HEK293 (cell line): ENCODE data around the gene LCE6A.

ENCODE experiments used
- HOXA7 ChIP-seq: sonication (generic); formaldehyde crosslinking; IDR thresholded peaks from 2 replicates; pipeline ENCODE4 v1.8.1; 2022; ENCODE audit warnings: missing genetic modification reagents, borderline replicate concordance
- KLF10 ChIP-seq: fragments of 450-650 bp; IDR thresholded peaks from 2 replicates; pipeline ENCODE4 v1.5.1; 2018; ENCODE audit warnings: missing biosample characterization, mild to moderate bottlenecking, missing genetic modification characterization
- TCF7L2 ChIP-seq: IDR thresholded peaks from 2 replicates; pipeline ENCODE4 v1.6.1; 2011; ENCODE audit warnings: low read depth, mild to moderate bottlenecking, inconsistent platforms, low read length, moderate library complexity, borderline replicate concordance
- YY1 ChIP-seq: fragments of 450-650 bp; formaldehyde crosslinking; IDR thresholded peaks from 2 replicates; pipeline ENCODE4 v1.5.1; 2018; ENCODE audit warnings: missing biosample characterization, missing genetic modification characterization
- ZNF184 ChIP-seq: fragments of 450-650 bp; IDR thresholded peaks from 2 replicates; pipeline ENCODE4 v1.5.1; 2018; ENCODE audit warnings: missing biosample characterization, mild to moderate bottlenecking, missing genetic modification characterization
- ZNF266 ChIP-seq: fragments of 450-650 bp; formaldehyde crosslinking; IDR thresholded peaks from 2 replicates; pipeline ENCODE4 v1.5.1; 2016; ENCODE audit warnings: missing biosample characterization, missing genetic modification characterization, low read depth
- ZXDB ChIP-seq: fragments of 450-650 bp; formaldehyde crosslinking; IDR thresholded peaks from 2 replicates; pipeline ENCODE4 v1.5.1; 2016; ENCODE audit warnings: missing biosample characterization, missing genetic modification characterization
- TF ChIP-seq, protein P1 (sequence below): fragments of 450-650 bp; formaldehyde crosslinking; IDR thresholded peaks from 2 replicates; pipeline ENCODE4 v1.5.1; 2016; ENCODE audit warnings: missing biosample characterization, missing genetic modification characterization
- TF ChIP-seq, protein P2 (sequence below): fragments of 450-650 bp; formaldehyde crosslinking; IDR thresholded peaks from 2 replicates; pipeline ENCODE4 v1.5.1; 2016; ENCODE audit warnings: missing biosample characterization, missing genetic modification characterization
- TF ChIP-seq, protein P3 (sequence below): fragments of 450-650 bp; formaldehyde crosslinking; IDR thresholded peaks from 2 replicates; pipeline ENCODE4 v1.5.1; 2016; ENCODE audit warnings: missing biosample characterization, missing genetic modification characterization
- TF ChIP-seq, protein P4 (sequence below): fragments of 450-650 bp; formaldehyde crosslinking; IDR thresholded peaks from 2 replicates; pipeline ENCODE4 v1.5.1; 2016; ENCODE audit warnings: missing biosample characterization, missing genetic modification characterization

DNA sequence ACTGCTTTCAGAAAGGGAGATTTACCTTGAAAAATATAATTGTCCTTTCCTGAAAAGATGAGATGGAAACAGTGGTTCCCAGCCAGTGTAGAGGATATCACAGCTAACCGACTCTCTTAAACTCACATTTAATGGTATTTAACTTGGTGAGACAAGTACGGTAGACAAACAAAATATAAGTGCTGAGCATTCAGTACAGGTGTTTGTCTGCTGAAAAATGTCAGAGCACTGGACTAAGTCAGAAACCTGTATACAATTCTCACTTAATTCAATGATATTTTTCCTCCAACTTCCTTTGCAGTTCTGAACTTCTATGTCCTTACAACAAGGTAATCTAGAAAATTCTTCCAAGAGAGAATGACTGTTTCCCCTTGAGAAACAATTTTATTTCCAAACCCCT, 31.0 kb upstream of the LCE6A start, which contains the start of gene LCE1B:
- TF ChIP-seq, protein P1, sequence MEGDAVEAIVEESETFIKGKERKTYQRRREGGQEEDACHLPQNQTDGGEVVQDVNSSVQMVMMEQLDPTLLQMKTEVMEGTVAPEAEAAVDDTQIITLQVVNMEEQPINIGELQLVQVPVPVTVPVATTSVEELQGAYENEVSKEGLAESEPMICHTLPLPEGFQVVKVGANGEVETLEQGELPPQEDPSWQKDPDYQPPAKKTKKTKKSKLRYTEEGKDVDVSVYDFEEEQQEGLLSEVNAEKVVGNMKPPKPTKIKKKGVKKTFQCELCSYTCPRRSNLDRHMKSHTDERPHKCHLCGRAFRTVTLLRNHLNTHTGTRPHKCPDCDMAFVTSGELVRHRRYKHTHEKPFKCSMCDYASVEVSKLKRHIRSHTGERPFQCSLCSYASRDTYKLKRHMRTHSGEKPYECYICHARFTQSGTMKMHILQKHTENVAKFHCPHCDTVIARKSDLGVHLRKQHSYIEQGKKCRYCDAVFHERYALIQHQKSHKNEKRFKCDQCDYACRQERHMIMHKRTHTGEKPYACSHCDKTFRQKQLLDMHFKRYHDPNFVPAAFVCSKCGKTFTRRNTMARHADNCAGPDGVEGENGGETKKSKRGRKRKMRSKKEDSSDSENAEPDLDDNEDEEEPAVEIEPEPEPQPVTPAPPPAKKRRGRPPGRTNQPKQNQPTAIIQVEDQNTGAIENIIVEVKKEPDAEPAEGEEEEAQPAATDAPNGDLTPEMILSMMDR: no peak
- TF ChIP-seq YY1 (tag by site-specific recombination): no peak
- TF ChIP-seq, protein P2, sequence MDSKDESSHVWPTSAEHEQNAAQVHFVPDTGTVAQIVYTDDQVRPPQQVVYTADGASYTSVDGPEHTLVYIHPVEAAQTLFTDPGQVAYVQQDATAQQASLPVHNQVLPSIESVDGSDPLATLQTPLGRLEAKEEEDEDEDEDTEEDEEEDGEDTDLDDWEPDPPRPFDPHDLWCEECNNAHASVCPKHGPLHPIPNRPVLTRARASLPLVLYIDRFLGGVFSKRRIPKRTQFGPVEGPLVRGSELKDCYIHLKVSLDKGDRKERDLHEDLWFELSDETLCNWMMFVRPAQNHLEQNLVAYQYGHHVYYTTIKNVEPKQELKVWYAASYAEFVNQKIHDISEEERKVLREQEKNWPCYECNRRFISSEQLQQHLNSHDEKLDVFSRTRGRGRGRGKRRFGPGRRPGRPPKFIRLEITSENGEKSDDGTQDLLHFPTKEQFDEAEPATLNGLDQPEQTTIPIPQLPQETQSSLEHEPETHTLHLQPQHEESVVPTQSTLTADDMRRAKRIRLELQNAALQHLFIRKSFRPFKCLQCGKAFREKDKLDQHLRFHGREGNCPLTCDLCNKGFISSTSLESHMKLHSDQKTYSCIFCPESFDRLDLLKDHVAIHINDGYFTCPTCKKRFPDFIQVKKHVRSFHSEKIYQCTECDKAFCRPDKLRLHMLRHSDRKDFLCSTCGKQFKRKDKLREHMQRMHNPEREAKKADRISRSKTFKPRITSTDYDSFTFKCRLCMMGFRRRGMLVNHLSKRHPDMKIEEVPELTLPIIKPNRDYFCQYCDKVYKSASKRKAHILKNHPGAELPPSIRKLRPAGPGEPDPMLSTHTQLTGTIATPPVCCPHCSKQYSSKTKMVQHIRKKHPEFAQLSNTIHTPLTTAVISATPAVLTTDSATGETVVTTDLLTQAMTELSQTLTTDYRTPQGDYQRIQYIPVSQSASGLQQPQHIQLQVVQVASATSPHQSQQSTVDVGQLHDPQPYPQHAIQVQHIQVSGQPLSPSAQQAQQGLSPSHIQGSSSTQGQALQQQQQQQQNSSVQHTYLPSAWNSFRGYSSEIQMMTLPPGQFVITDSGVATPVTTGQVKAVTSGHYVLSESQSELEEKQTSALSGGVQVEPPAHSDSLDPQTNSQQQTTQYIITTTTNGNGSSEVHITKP (tag by site-specific recombination): no peak
- TF ChIP-seq, protein P3, sequence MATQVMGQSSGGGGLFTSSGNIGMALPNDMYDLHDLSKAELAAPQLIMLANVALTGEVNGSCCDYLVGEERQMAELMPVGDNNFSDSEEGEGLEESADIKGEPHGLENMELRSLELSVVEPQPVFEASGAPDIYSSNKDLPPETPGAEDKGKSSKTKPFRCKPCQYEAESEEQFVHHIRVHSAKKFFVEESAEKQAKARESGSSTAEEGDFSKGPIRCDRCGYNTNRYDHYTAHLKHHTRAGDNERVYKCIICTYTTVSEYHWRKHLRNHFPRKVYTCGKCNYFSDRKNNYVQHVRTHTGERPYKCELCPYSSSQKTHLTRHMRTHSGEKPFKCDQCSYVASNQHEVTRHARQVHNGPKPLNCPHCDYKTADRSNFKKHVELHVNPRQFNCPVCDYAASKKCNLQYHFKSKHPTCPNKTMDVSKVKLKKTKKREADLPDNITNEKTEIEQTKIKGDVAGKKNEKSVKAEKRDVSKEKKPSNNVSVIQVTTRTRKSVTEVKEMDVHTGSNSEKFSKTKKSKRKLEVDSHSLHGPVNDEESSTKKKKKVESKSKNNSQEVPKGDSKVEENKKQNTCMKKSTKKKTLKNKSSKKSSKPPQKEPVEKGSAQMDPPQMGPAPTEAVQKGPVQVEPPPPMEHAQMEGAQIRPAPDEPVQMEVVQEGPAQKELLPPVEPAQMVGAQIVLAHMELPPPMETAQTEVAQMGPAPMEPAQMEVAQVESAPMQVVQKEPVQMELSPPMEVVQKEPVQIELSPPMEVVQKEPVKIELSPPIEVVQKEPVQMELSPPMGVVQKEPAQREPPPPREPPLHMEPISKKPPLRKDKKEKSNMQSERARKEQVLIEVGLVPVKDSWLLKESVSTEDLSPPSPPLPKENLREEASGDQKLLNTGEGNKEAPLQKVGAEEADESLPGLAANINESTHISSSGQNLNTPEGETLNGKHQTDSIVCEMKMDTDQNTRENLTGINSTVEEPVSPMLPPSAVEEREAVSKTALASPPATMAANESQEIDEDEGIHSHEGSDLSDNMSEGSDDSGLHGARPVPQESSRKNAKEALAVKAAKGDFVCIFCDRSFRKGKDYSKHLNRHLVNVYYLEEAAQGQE: no peak
- no peak for TF ChIP-seq TCF7L2
- no peak for TF ChIP-seq ZNF184 (tag by site-specific recombination)
- TF ChIP-seq, protein P4, sequence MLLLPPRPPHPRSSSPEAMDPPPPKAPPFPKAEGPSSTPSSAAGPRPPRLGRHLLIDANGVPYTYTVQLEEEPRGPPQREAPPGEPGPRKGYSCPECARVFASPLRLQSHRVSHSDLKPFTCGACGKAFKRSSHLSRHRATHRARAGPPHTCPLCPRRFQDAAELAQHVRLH (tag by site-specific recombination): no peak
- TF ChIP-seq ZXDB: no peak
- TF ChIP-seq ZNF266 (tag by site-specific recombination): no peak
- no peak for TF ChIP-seq KLF10 (tag by site-specific recombination)
- TF ChIP-seq HOXA7 (CRISPR knock-in tag): no peak
